IMR-90 (cell line): Measurements from ENCODE around the gene ACSM3.

Experiments
- BHLHE40 ChIP-seq: fragments of 150-350 bp; IDR thresholded peaks from 2 replicates; pipeline ENCODE4 v1.6.1; 2016; ENCODE audit warnings: mild to moderate bottlenecking, low read depth, low read length
- CEBPB ChIP-seq: IDR thresholded peaks from 2 replicates; pipeline ENCODE4 v1.6.1; 2012; ENCODE audit warnings: low read depth, low read length, improper control_type of control experiment
- CTCF ChIP-seq: conservative IDR thresholded peaks from 2 replicates; pipeline ENCODE4 v1.5.1; 2012; ENCODE audit warnings: mild to moderate bottlenecking, low read depth, low read length, improper control_type of control experiment
- FOS ChIP-seq: fragments of 150-350 bp; IDR thresholded peaks from 2 replicates; pipeline ENCODE4 v1.6.1; 2016; ENCODE audit warnings: low read depth, low read length
- MAFK ChIP-seq: IDR thresholded peaks from 2 replicates; pipeline ENCODE4 v1.6.1; 2012; ENCODE audit warnings: low read depth, low read length, improper control_type of control experiment
- MXI1 ChIP-seq: IDR thresholded peaks from 2 replicates; pipeline ENCODE4 v1.6.1; 2012; ENCODE audit warnings: low read depth, mild to moderate bottlenecking, low read length, moderate library complexity, borderline replicate concordance
- NFE2L2 ChIP-seq: fragments of 150-350 bp; IDR thresholded peaks from 2 replicates; pipeline ENCODE4 v1.6.1; 2016; ENCODE audit warnings: low read depth, mild to moderate bottlenecking, low read length
- POLR2A ChIP-seq: IDR thresholded peaks from 2 replicates; pipeline ENCODE4 v1.6.1; 2012; ENCODE audit warnings: mild to moderate bottlenecking, low read depth, low read length
- RAD21 ChIP-seq: IDR thresholded peaks from 2 replicates; pipeline ENCODE4 v1.6.1; 2012; ENCODE audit warnings: low read length, improper control_type of control experiment
- RCOR1 ChIP-seq: IDR thresholded peaks from 2 replicates; pipeline ENCODE4 v1.6.1; 2012; ENCODE audit warnings: mild to moderate bottlenecking, low read length, improper control_type of control experiment; ENCODE audit not compliant: insufficient replicate concordance
- RFX5 ChIP-seq: IDR thresholded peaks from 2 replicates; pipeline ENCODE4 v1.8.0; 2012; ENCODE audit warnings: low read depth, mild to moderate bottlenecking, low read length, moderate library complexity
- TF ChIP-seq, protein P1 (sequence below): fragments of 150-350 bp; IDR thresholded peaks from 2 replicates; pipeline ENCODE4 v1.6.1; 2017; ENCODE audit warnings: mild to moderate bottlenecking, antibody characterized with exemption, low read length, low read depth
- TF ChIP-seq, protein P2 (sequence below): fragments of 150-350 bp; IDR thresholded peaks from 2 replicates; pipeline ENCODE4 v1.6.1; 2016; ENCODE audit warnings: low read depth, mild to moderate bottlenecking, low read length, moderate library complexity, borderline replicate concordance

DNA sequence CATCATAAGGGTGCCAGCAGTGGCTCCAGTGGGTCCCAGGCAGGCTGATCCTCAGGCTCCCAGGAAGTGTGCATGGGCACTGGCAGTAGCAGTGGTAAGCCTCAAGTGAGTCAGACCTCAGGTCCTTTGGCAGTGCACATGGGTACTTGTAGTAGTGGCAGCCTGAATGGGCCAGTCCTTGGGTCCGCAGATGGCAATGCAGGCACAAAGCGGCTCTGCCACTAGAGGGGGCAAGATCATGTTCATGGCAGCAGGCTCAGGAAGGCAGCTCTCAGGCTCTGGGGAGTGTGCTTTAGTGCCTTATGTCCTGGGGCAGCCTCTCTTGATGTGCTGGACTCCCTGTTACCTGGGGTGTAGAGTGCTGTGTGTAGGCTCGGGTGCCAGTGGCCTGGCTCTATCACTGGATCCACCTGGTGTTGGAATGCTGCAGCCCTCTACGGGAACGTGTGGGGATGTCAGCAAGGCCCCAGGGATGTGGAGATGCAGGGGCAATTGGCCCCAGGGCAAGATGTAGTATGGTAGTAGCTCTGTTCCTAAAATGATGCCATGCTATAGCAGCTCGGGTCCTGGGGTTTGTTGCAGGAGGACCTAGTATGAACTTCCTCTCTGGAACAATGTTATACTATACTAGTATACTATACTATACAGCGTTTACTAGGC is 11.0 kb downstream of the ACSM3 start:
- TF ChIP-seq CTCF (peak; percentile 63), MAFK (no peak), BHLHE40 (no peak), NFE2L2 (no peak), POLR2A (no peak), RCOR1 (no peak), FOS (no peak), RAD21 (peak; percentile 59), MXI1 (no peak), RFX5 (no peak), CEBPB (no peak)
- TF ChIP-seq, protein P1, sequence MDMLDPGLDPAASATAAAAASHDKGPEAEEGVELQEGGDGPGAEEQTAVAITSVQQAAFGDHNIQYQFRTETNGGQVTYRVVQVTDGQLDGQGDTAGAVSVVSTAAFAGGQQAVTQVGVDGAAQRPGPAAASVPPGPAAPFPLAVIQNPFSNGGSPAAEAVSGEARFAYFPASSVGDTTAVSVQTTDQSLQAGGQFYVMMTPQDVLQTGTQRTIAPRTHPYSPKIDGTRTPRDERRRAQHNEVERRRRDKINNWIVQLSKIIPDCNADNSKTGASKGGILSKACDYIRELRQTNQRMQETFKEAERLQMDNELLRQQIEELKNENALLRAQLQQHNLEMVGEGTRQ, result no peak
- TF ChIP-seq, protein P2, sequence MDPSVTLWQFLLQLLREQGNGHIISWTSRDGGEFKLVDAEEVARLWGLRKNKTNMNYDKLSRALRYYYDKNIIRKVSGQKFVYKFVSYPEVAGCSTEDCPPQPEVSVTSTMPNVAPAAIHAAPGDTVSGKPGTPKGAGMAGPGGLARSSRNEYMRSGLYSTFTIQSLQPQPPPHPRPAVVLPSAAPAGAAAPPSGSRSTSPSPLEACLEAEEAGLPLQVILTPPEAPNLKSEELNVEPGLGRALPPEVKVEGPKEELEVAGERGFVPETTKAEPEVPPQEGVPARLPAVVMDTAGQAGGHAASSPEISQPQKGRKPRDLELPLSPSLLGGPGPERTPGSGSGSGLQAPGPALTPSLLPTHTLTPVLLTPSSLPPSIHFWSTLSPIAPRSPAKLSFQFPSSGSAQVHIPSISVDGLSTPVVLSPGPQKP, result no peak
